K562 (cell line): ENCODE measurements around the gene SMIM35. TPM values are rescaled to one million over a fixed set of nuclear protein-coding genes. Genes with fewer than 3 reads are reported as not detected.

Source experiments
- ATAC-seq: fragments of 200-7000 bp; cut with Tn5 transposase; 3 replicates; pipeline ENCODE4 v1.9.1; 2020; ENCODE audit warnings: moderate library complexity
- BruUV-seq: library from RNA; stranded (reverse); fragments of 400-500 nt; replicated peaks from 2 replicates; lab custom pipeline; 2021; lab: Mats Ljungman, UMichigan
- CTCF ChIA-PET: fragments of 300-600 bp; formaldehyde crosslinking; extraction: SDS; loops from one replicate; lab custom pipeline; 2021; ENCODE audit warnings: low intra/inter-chr PET ratio; lab: Yijun Ruan, JAX
- POLR2A ChIA-PET: fragments of 300-600, 350-650 bp; sonication (Branson Sonifier 250); formaldehyde crosslinking; extraction: SDS; loops from one replicate; lab custom pipeline; 2021; ENCODE audit warnings: antibody characterized with exemption, inconsistent platforms; lab: Yijun Ruan, JAX
- DNase-seq, 4 experiments: peaks; one replicate each; pipeline versions ENCODE4 v3.0.0 to v3.0.0-alpha.2; 2011 to 2018; ENCODE audit warnings: low spot score in 3 of 4, mixed read lengths in 3 of 4; ENCODE audit errors: extremely low read depth in 1 of 4
- FAIRE-seq: peaks from 2 replicates; lab custom pipeline; 2011; peaks lifted over from hg19 to GRCh38; lab: Jason Lieb, UNC
- H2AFZ ChIP-seq: 2 replicates; pipeline ENCODE4 v1.6.0; 2011; ENCODE audit warnings: low read depth, low read length, control low read depth, inconsistent platforms
- H3K27ac ChIP-seq: fragments of 200-600 bp; 3 replicates; pipeline ENCODE4 v1.8.0; 2011; ENCODE audit warnings: low read depth, mild to moderate bottlenecking, control low read depth, inconsistent platforms, low read length, moderate library complexity, mixed read lengths; ENCODE audit errors: extremely low read depth
- H3K27me3 ChIP-seq, 2 experiments: fragments of 300-600 bp in 1 of 2; 2 replicates in 1 of 2; 3 replicates in 1 of 2; pipeline versions ENCODE4 v1.6.0 to v1.8.0; 2011; ENCODE audit warnings: inconsistent platforms in 2 of 2, low read length in 2 of 2, mild to moderate bottlenecking in 1 of 2, mixed read lengths in 1 of 2, moderate library complexity in 1 of 2; ENCODE audit not compliant: control insufficient read depth in 2 of 2, insufficient read depth in 2 of 2
- H3K36me3 ChIP-seq: fragments of 300-600 bp; 3 replicates; pipeline ENCODE4 v1.8.0; 2011; ENCODE audit warnings: mild to moderate bottlenecking, low read length, inconsistent platforms; ENCODE audit not compliant: control insufficient read depth, insufficient read depth
- H3K4me1 ChIP-seq, 2 experiments: fragments of 200-600 bp in 1 of 2; replicated peaks in 1 of 2; 2 replicates in 1 of 2; 3 replicates in 1 of 2; pipeline versions ENCODE4 v1.5.1 to v1.8.0; 2011; ENCODE audit warnings: inconsistent platforms in 2 of 2, low read length in 2 of 2, mild to moderate bottlenecking in 1 of 2, mixed read lengths in 1 of 2, moderate library complexity in 1 of 2; ENCODE audit not compliant: control insufficient read depth in 2 of 2, insufficient read depth in 2 of 2
- H3K4me2 ChIP-seq: 2 replicates; pipeline ENCODE4 v1.6.1; 2011; ENCODE audit warnings: low read length, control low read depth, inconsistent platforms, mixed read lengths; ENCODE audit not compliant: insufficient read depth
- H3K4me3 ChIP-seq: fragments of 200-600 bp; sonication (generic), shearing (Covaris generic); 2 replicates; pipeline ENCODE4 v1.5.1; 2016; ENCODE audit warnings: control low read depth, inconsistent platforms
- H3K79me2 ChIP-seq: fragments of 200-600 bp; 3 replicates; pipeline ENCODE4 v1.8.0; 2011; ENCODE audit warnings: low read length, inconsistent platforms; ENCODE audit not compliant: control insufficient read depth, insufficient read depth
- H3K9ac ChIP-seq, 2 experiments: 2 replicates each; pipeline versions ENCODE4 v1.6.0 to v1.6.1; 2011; ENCODE audit warnings: low read depth in 2 of 2, low read length in 2 of 2, control low read depth in 1 of 2, inconsistent platforms in 1 of 2, mild to moderate bottlenecking in 1 of 2, mixed read lengths in 1 of 2; ENCODE audit not compliant: insufficient read depth in 1 of 2
- H3K9me1 ChIP-seq: one replicate; pipeline ENCODE4 v1.6.0; 2011; ENCODE audit warnings: inconsistent platforms, mild to moderate bottlenecking, low read length, moderate library complexity; ENCODE audit not compliant: control insufficient read depth, insufficient read depth
- H3K9me3 ChIP-seq: replicated peaks from 2 replicates; pipeline ENCODE4 v1.5.1; 2011; ENCODE audit warnings: low read depth, low read length, inconsistent platforms; ENCODE audit not compliant: control insufficient read depth, insufficient read depth
- H4K20me1 ChIP-seq: replicated peaks from 2 replicates; pipeline ENCODE4 v1.6.1; 2011; ENCODE audit warnings: low read length, inconsistent platforms, mixed read lengths; ENCODE audit not compliant: control insufficient read depth, insufficient read depth
- CBX5 ChIP-seq: IDR thresholded peaks from 2 replicates; pipeline ENCODE4 v1.6.1; 2014; ENCODE audit warnings: low read depth, borderline replicate concordance
- CREBBP ChIP-seq: IDR thresholded peaks from one replicate; pipeline ENCODE4 v1.6.1; 2012; ENCODE audit warnings: low read depth, mild to moderate bottlenecking, control low read depth, inconsistent platforms, low read length
- FOSL1 ChIP-seq: fragments of 200-800 bp; sonication (Bioruptor generic); conservative IDR thresholded peaks from 2 replicates; pipeline ENCODE4 v1.6.1; 2016; ENCODE audit warnings: missing genetic modification characterization, missing compliant biosample characterization
- NFXL1 ChIP-seq: fragments of 450-650 bp; formaldehyde crosslinking; IDR thresholded peaks from 2 replicates; pipeline ENCODE4 v1.4.0; 2021; ENCODE audit warnings: mild to moderate bottlenecking
- ZBTB9 ChIP-seq: fragments of 450-650 bp; formaldehyde crosslinking; IDR thresholded peaks from 2 replicates; pipeline ENCODE4 v1.4.0; 2020; ENCODE audit warnings: mild to moderate bottlenecking, moderate library complexity
- ZNF431 ChIP-seq: sonication (generic); formaldehyde crosslinking; IDR thresholded peaks from 2 replicates; pipeline ENCODE4 v1.8.0; 2022; ENCODE audit warnings: mild to moderate bottlenecking, missing genetic modification reagents
- WGBS: fragments of 100-300 bp; shearing (Covaris generic); methylation state at CpG from one replicate; pipeline ENCODE4 v1.1.6; 2016; ENCODE audit warnings: low coverage, mixed read lengths; ENCODE audit not compliant: insufficient coverage; ENCODE audit errors: missing lambda C conversion rate; 5-methylcytosine and 5-hydroxymethylcytosine counted together
- in situ Hi-C: fragments of 300-500 bp; cut with MboI; formaldehyde crosslinking; loops from 4 replicates; pipeline ENCODE4 v1.15.0; 2018; ENCODE audit warnings: inconsistent platforms, mixed read lengths
- intact Hi-C: fragments of 100-400 bp; cut with micrococcal nuclease; formaldehyde crosslinking; loops from 2 replicates; pipeline ENCODE4 v1.14.2; 2022
- polyA plus RNA-seq, 8 experiments: library from polyadenylated mRNA; depleted of rRNA in 4 of 8; stranded (reverse) in 5 of 8; unstranded in 3 of 8; fragments of >200 nt; fragmentation: Nextera tagmentation in 2 of 8; fragmentation: Illumina TruSeq in 1 of 8; extraction: Ambion mirVana in 2 of 8; extraction: Trizol in 1 of 8; gene quantifications; 2 replicates each; pipeline versions ENCODE4 v1.2.1 to v1.2.3, GENCODE V29; 2011 to 2014; ENCODE audit warnings: inconsistent platforms in 1 of 8, missing spikeins in 1 of 8
- total RNA-seq, 7 experiments: library from RNA; depleted of rRNA in 6 of 7; stranded (reverse); fragments of >200 nt in 6 of 7; fragmentation: Illumina TruSeq in 2 of 7; extraction: Trizol in 2 of 7; gene quantifications; 2 replicates each; pipeline versions ENCODE4 v1.2.1 to v1.2.3, GENCODE V29; 2011 to 2021; ENCODE audit warnings: low replicate concordance in 1 of 7

The SMIM35 gene
- total and polyA plus RNA-seq, 9 of the 15 experiments (the other 6 are each of a cell fraction or from before 2014, with no cell fraction given), result 0.03 TPM; not detected in 7

- ATAC-seq (no peak), DNase-seq (no peak), FAIRE-seq (no peak)
- Histone ChIP-seq H3K4me2 (no peak overlapping the region), H2AFZ (no peak overlapping the region), H4K20me1 (no peaks in the 10 kb centered on the region), H3K9me1 (no peaks in the 10 kb centered on the region), H3K36me3 (no peaks in the 10 kb centered on the region), H3K9ac (no peak overlapping the region), H3K4me3 (no peak overlapping the region), H3K27me3 (peaks cover 17 to 44% of the 10 kb centered on the region in 2 experiments; a peak in 4 of 5 replicates), H3K4me1 (peaks cover 15 to 26% of the 10 kb centered on the region in 2 experiments), H3K27ac (no peak overlapping the region), H3K9me3 (no peaks in the 10 kb centered on the region), H3K79me2 (no peaks in the 10 kb centered on the region)
- ChIA-PET POLR2A (no interaction called here), CTCF (interaction anchor here (2.2 to 3.7 kb wide), 4 partner anchors 104 to 236 kb away, joined by 16 to 35 read pairs (median 33); no protein-coding TSS in a partner anchor)
- TF ChIP-seq CBX5, result no peak
- TF ChIP-seq ZNF431, result no peak
- no peak for TF ChIP-seq FOSL1 (tag)
- no peak for TF ChIP-seq NFXL1 (CRISPR knock-in tag)
- no peak for TF ChIP-seq ZBTB9 (CRISPR knock-in tag)
- no peak for TF ChIP-seq CREBBP
- intact Hi-C loops (loop anchor here (5.0 kb wide), 3 partner anchors 68 to 148 kb away; partner anchors contain the start of genes IL10RA and TMPRSS13), in situ Hi-C loops (loop anchor here (5.0 to 10.0 kb wide), 2 partner anchors 108 to 630 kb away; no protein-coding TSS in a partner anchor)
- 41% methylated on average over 12 of the region's 12 CpGs for WGBS
- no TSS peak for BruUV-seq
These were observed 31.8 kb downstream of the SMIM35 start for GRCh38 chr11:118054712-118055640.
